HCT116 (cell line): ENCODE measurements around the gene IRGC. TPM values are rescaled to one million over a fixed set of nuclear protein-coding genes. Genes with fewer than 3 reads are reported as not detected.

Experiments
- ATAC-seq: fragments of 200-7000 bp; cut with Tn5 transposase; 2 replicates; pipeline ENCODE4 v1.9.1; 2020; ENCODE audit warnings: mild to moderate bottlenecking, moderate library complexity
- BruUV-seq: library from RNA; stranded (reverse); fragments of 400-500 nt; replicated peaks from 2 replicates; lab custom pipeline; 2021; lab: Mats Ljungman, UMichigan
- CTCF ChIA-PET: fragments of 300-600 bp; sonication (Branson Sonifier 250); formaldehyde crosslinking; loops from one replicate; lab custom pipeline; 2021; ENCODE audit warnings: antibody characterized with exemption; lab: Charles Lee
- POLR2A ChIA-PET: fragments of 300-600, 350-600 bp; sonication (Branson Sonifier 250); formaldehyde crosslinking; loops from one replicate; lab custom pipeline; 2021; ENCODE audit warnings: antibody characterized with exemption; lab: Charles Lee
- RAD21 ChIA-PET, 2 experiments: fragments of 300-600 bp; sonication (Branson Sonifier 250); formaldehyde crosslinking; loops; one replicate each; lab custom pipeline; 2023; ENCODE audit warnings: low total read pairs in 2 of 2; ENCODE audit not compliant: uncharacterized antibody in 2 of 2, unreplicated experiment in 2 of 2, low non-redundant PET in 1 of 2; lab: Charles Lee
- DNase-seq: peaks from one replicate; pipeline ENCODE4 v3.0.0-alpha.2; 2010; ENCODE audit warnings: low read depth, low spot score
- H2AFZ ChIP-seq: fragments of 200-600 bp; shearing (Covaris generic), sonication (generic); 2 replicates; pipeline ENCODE4 v1.6.1; 2017; ENCODE audit warnings: low read depth, mixed run types, mixed read lengths, antibody characterized with exemption, low read length; ENCODE audit not compliant: poor library complexity, severe bottlenecking
- H3K27ac ChIP-seq: 2 replicates; pipeline ENCODE4 v1.5.1; 2012; ENCODE audit warnings: low read depth, low read length
- H3K27me3 ChIP-seq: fragments of 200-600 bp; sonication (generic); 2 replicates; pipeline ENCODE4 v1.6.1; 2016; ENCODE audit warnings: mixed run types, low read length, mixed read lengths; ENCODE audit not compliant: insufficient read depth
- H3K36me3 ChIP-seq, 2 experiments: fragments of 200-500 bp in 1 of 2; fragments of 200-600 bp in 1 of 2; sonication (Bioruptor generic) in 1 of 2; sonication (generic) in 1 of 2; 2 replicates each; pipeline versions ENCODE4 v1.5.1 to v1.6.1; 2014 to 2016; ENCODE audit warnings: low read length in 2 of 2, inconsistent platforms in 1 of 2, mixed read lengths in 1 of 2, mixed run types in 1 of 2; ENCODE audit not compliant: insufficient read depth in 2 of 2, control insufficient read depth in 1 of 2
- H3K4me1 ChIP-seq, 2 experiments: fragments of 200-600 bp in 1 of 2; sonication (generic) in 1 of 2; 2 replicates each; pipeline versions ENCODE4 v1.5.1 to v1.6.1; 2012 to 2017; ENCODE audit warnings: low read length in 2 of 2, inconsistent platforms in 1 of 2, mild to moderate bottlenecking in 1 of 2, mixed read lengths in 1 of 2, mixed run types in 1 of 2, moderate library complexity in 1 of 2; ENCODE audit not compliant: insufficient read depth in 2 of 2, control insufficient read depth in 1 of 2
- H3K4me2 ChIP-seq: fragments of 200-600 bp; sonication (generic); 2 replicates; pipeline ENCODE4 v1.6.1; 2017; ENCODE audit warnings: mixed run types, low read length, mixed read lengths
- H3K4me3 ChIP-seq, 2 experiments: fragments of 200-600 bp in 1 of 2; sonication (generic) in 1 of 2; replicated peaks in 1 of 2; 2 replicates each; pipeline ENCODE4 v1.5.1; 2011 to 2016; ENCODE audit warnings: low read length in 2 of 2, control low read depth in 1 of 2, low read depth in 1 of 2, mild to moderate bottlenecking in 1 of 2, mixed read lengths in 1 of 2, mixed run types in 1 of 2
- H3K79me2 ChIP-seq: fragments of 200-600 bp; sonication (generic); 2 replicates; pipeline ENCODE4 v1.6.1; 2017; ENCODE audit warnings: mild to moderate bottlenecking, mixed run types, low read length, moderate library complexity, mixed read lengths; ENCODE audit not compliant: insufficient read depth
- H3K9ac ChIP-seq: fragments of 200-600 bp; sonication (generic); 2 replicates; pipeline ENCODE4 v1.6.1; 2016; ENCODE audit warnings: low read length, mixed read lengths
- H3K9me2 ChIP-seq: fragments of 200-600 bp; sonication (generic), shearing (Covaris generic); 2 replicates; pipeline ENCODE4 v1.6.1; 2017; ENCODE audit warnings: mixed run types, mild to moderate bottlenecking, moderate library complexity; ENCODE audit not compliant: insufficient read depth
- H3K9me3 ChIP-seq, 2 experiments: fragments of 200-500 bp in 1 of 2; fragments of 200-600 bp in 1 of 2; sonication (Bioruptor generic) in 1 of 2; sonication (generic) in 1 of 2; 2 replicates each; pipeline ENCODE4 v1.6.1; 2014 to 2017; ENCODE audit warnings: low read length in 2 of 2, mixed read lengths in 2 of 2, inconsistent platforms in 1 of 2, low read depth in 1 of 2, mild to moderate bottlenecking in 1 of 2, mixed run types in 1 of 2, moderate library complexity in 1 of 2; ENCODE audit not compliant: control insufficient read depth in 1 of 2, insufficient read depth in 1 of 2
- H4K20me1 ChIP-seq: fragments of 200-600 bp; sonication (generic), shearing (Covaris generic); 2 replicates; pipeline ENCODE4 v1.6.1; 2017; ENCODE audit warnings: mixed run types, mild to moderate bottlenecking, moderate library complexity; ENCODE audit not compliant: insufficient read depth
- CBX3 ChIP-seq: IDR thresholded peaks from 2 replicates; pipeline ENCODE4 v1.6.1; 2012; ENCODE audit warnings: low read depth
- CEBPB ChIP-seq: IDR thresholded peaks from 2 replicates; pipeline ENCODE4 v1.6.1; 2012; ENCODE audit warnings: low read depth
- EZH2phosphoT487 ChIP-seq: fragments of 200-600 bp; IDR thresholded peaks from 2 replicates; pipeline ENCODE4 v1.6.1; 2018; ENCODE audit warnings: antibody characterized with exemption, borderline replicate concordance
- ZFX ChIP-seq: fragments of 450-650 bp; IDR thresholded peaks from 2 replicates; pipeline ENCODE4 v1.6.1; 2017
- intact Hi-C: fragments of 100-400 bp; cut with micrococcal nuclease; formaldehyde crosslinking; loops from 2 replicates; pipeline ENCODE4 v1.10.0; 2022
- total RNA-seq: library from RNA; stranded (reverse); gene quantifications from one replicate; pipeline ENCODE4 v1.2.1, GENCODE V29; 2021; ENCODE audit not compliant: unreplicated experiment

The IRGC gene
- total RNA-seq, 1 experiment from 2014 or later = not detected

GRCh38 chr19:43690444-43690843 lies 25.4 kb upstream of the IRGC start:
- H3K36me3 ChIP-seq = no peaks in the 10 kb centered on the region
- ChIA-PET RAD21 (no interaction called here), POLR2A (interaction anchor here (1.1 kb wide), 1 partner anchor 15 kb away, joined by 3 read pairs; no protein-coding TSS in a partner anchor), CTCF (no interaction called here)
- intact Hi-C loops = no loop called here
- H4K20me1 ChIP-seq = no peaks in the 10 kb centered on the region
- H3K4me1 ChIP-seq = peaks cover 16 to 19% of the 10 kb centered on the region in 2 experiments
- no peak overlapping the region for H3K4me3 ChIP-seq
- no peaks in the 10 kb centered on the region for H3K79me2 ChIP-seq
- no peaks in the 10 kb centered on the region for H3K9me2 ChIP-seq
- ATAC-seq (no peak), DNase-seq (no peak)
- H3K27me3 ChIP-seq = no peaks in the 10 kb centered on the region
- no peak overlapping the region for H3K4me2 ChIP-seq
- H3K9ac ChIP-seq = no peak overlapping the region
- no peak overlapping the region for H2AFZ ChIP-seq
- H3K9me3 ChIP-seq = peaks cover 13 to 14% of the 10 kb centered on the region in 2 experiments; a peak in 2 of 4 replicates
- H3K27ac ChIP-seq = no peak overlapping the region
- TF ChIP-seq CBX3 (0 out of 2 replicates have a peak, but pooled peaks have one; percentile 17), ZFX (no peak)
- BruUV-seq = no TSS peak

DNA sequence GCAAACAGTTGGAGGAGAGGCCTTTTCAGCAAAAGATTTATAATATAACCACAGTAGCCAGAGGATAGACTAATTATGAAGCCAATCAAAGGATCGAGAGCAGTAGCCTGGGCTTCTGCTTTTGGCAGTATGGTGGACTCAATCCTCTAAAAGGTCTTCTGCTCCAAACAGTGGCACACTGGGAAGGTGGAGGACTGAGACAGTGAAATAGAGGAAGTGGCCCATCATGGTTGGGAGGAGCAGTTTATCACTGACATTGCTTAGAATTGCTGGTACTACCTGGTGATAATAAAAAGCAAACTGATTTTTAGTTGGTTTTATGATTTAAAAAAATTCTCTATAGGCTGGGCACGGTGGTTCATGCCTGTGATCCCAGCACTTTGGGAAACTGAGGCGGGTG lies 25.0 kb upstream of the IRGC start:
- Histone ChIP-seq H3K9me2 (no peaks in the 10 kb centered on the region), H3K36me3 (no peaks in the 10 kb centered on the region), H3K4me1 (peaks cover 16 to 19% of the 10 kb centered on the region in 2 experiments), H3K27ac (no peak overlapping the region), H4K20me1 (no peaks in the 10 kb centered on the region), H3K79me2 (no peaks in the 10 kb centered on the region), H3K27me3 (no peaks in the 10 kb centered on the region), H3K4me2 (no peak overlapping the region), H3K9me3 (peaks cover 13 to 14% of the 10 kb centered on the region in 2 experiments; a peak in 2 of 4 replicates), H3K4me3 (no peak overlapping the region), H3K9ac (no peak overlapping the region), H2AFZ (no peak overlapping the region)
- no peak for DNase-seq
- RAD21 ChIA-PET = no interaction called here
- BruUV-seq = no TSS peak
- TF ChIP-seq EZH2phosphoT487 = no peak
- TF ChIP-seq CEBPB = no peak
- intact Hi-C loops = no loop called here
- CTCF ChIA-PET = no interaction called here
- POLR2A ChIA-PET = interaction anchor here (1.1 kb wide), 1 partner anchor 15 kb away, joined by 3 read pairs; no protein-coding TSS in a partner anchor
- no peak for ATAC-seq
